B cell (primary cell): Measurements from ENCODE around the gene REG3G.

Experiments
- EZH2 ChIP-seq: IDR thresholded peaks from 2 replicates; pipeline ENCODE4 v1.6.1; 2012; ENCODE audit warnings: borderline replicate concordance, low read depth, mild to moderate bottlenecking, moderate library complexity, low read length; ENCODE audit not compliant: insufficient read depth, poor library complexity, severe bottlenecking
- TF ChIP-seq, protein P1 (sequence below): fragments of 200-600 bp; IDR thresholded peaks from one replicate; pipeline ENCODE4 v1.8.0; 2022; ENCODE audit warnings: antibody characterized with exemption, mild to moderate bottlenecking

DNA sequence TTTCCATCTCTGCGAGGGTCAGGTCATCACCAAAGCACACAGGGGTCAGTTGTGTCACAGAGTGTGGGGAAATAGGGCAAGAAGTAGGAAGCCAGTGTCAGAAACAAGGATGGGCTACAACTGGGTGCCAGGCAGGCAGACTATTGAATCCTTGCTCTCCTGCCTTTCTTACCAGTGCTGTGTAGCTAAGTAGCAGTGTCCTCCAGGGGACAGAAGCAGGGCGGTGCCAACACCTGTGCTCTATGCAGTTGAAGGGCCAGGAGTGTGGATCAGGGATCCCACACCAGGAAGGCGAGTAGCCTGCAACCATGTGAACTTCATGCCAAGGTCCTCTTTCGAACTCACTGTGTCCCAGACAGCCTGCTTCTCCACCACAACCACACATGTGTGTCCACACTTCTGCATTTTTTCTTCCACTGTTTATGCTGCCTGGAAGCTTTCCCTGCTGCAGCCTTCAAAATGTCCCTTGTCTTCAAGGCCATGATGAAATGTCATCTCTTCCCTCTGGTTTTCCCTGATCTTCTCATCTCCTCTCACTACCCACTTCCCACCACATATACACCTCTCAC lies 25.4 kb upstream of the REG3G start:
- TF ChIP-seq EZH2, result no peak
- TF ChIP-seq, protein P1, sequence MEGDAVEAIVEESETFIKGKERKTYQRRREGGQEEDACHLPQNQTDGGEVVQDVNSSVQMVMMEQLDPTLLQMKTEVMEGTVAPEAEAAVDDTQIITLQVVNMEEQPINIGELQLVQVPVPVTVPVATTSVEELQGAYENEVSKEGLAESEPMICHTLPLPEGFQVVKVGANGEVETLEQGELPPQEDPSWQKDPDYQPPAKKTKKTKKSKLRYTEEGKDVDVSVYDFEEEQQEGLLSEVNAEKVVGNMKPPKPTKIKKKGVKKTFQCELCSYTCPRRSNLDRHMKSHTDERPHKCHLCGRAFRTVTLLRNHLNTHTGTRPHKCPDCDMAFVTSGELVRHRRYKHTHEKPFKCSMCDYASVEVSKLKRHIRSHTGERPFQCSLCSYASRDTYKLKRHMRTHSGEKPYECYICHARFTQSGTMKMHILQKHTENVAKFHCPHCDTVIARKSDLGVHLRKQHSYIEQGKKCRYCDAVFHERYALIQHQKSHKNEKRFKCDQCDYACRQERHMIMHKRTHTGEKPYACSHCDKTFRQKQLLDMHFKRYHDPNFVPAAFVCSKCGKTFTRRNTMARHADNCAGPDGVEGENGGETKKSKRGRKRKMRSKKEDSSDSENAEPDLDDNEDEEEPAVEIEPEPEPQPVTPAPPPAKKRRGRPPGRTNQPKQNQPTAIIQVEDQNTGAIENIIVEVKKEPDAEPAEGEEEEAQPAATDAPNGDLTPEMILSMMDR, result no peak
